ENCODE data around the gene OR2B2.

DNA sequence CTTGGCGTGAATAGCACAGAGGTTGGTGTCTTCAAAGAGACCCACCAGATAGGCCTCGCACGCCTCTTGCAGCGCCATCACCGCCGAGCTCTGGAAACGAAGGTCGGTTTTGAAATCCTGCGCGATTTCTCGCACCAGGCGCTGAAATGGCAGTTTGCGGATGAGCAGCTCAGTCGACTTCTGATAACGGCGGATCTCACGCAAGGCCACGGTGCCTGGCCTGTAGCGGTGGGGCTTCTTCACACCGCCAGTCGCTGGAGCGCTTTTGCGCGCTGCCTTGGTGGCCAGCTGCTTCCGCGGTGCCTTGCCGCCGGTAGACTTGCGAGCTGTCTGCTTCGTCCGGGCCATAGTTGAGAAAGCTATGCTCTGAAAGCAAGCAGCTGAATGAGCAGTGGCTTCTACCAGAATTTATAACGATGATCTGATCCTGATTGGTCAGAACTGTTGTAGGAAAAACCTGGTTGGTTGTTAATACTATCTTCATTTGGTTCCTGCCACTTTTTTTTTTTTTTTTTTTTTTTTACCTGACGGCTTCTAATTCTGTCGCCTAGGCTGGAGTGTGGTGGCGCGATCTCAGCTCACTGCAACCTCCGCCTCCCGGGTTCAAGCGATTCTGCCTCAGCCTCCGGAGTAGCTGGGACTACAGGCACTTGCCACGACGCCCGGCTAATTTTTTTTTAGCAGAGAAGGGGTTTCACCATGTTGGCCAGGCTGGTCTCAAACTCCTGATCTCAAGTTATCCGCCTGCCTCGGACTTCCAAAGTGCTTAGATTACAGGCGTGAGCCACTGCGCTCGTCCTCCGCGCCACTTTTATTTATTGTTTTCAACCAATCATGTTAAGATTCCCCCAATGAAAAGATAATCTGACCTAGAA lies 21.5 kb downstream of the OR2B2 start:
- TF ChIP-seq EP300 (IDR thresholded peaks at IDR 0.05; ENCODE audit: borderline replicate concordance): no peak
- no peak for TF ChIP-seq CEBPB (IDR thresholded peaks at IDR 0.05)
- TF ChIP-seq, protein P1, sequence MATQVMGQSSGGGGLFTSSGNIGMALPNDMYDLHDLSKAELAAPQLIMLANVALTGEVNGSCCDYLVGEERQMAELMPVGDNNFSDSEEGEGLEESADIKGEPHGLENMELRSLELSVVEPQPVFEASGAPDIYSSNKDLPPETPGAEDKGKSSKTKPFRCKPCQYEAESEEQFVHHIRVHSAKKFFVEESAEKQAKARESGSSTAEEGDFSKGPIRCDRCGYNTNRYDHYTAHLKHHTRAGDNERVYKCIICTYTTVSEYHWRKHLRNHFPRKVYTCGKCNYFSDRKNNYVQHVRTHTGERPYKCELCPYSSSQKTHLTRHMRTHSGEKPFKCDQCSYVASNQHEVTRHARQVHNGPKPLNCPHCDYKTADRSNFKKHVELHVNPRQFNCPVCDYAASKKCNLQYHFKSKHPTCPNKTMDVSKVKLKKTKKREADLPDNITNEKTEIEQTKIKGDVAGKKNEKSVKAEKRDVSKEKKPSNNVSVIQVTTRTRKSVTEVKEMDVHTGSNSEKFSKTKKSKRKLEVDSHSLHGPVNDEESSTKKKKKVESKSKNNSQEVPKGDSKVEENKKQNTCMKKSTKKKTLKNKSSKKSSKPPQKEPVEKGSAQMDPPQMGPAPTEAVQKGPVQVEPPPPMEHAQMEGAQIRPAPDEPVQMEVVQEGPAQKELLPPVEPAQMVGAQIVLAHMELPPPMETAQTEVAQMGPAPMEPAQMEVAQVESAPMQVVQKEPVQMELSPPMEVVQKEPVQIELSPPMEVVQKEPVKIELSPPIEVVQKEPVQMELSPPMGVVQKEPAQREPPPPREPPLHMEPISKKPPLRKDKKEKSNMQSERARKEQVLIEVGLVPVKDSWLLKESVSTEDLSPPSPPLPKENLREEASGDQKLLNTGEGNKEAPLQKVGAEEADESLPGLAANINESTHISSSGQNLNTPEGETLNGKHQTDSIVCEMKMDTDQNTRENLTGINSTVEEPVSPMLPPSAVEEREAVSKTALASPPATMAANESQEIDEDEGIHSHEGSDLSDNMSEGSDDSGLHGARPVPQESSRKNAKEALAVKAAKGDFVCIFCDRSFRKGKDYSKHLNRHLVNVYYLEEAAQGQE (IDR thresholded peaks at IDR 0.05; ENCODE audit: low read depth): no peak
- TF ChIP-seq CREB1 (IDR thresholded peaks at IDR 0.05; ENCODE audit: low read depth): no peak
- TF ChIP-seq YY1 (IDR thresholded peaks at IDR 0.05; ENCODE audit: low read depth): no peak
- no peak for TF ChIP-seq RAD21 (IDR thresholded peaks at IDR 0.05; ENCODE audit: low read depth)
- TF ChIP-seq TAF1 (IDR thresholded peaks at IDR 0.05; ENCODE audit: low read depth): no peak
- TF ChIP-seq, protein P2, sequence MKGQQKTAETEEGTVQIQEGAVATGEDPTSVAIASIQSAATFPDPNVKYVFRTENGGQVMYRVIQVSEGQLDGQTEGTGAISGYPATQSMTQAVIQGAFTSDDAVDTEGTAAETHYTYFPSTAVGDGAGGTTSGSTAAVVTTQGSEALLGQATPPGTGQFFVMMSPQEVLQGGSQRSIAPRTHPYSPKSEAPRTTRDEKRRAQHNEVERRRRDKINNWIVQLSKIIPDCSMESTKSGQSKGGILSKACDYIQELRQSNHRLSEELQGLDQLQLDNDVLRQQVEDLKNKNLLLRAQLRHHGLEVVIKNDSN (IDR thresholded peaks at IDR 0.05): no peak
- no peak for TF ChIP-seq EGR1 (IDR thresholded peaks at IDR 0.05)
